Activated T-cell treated with anti-CD3 and anti-CD28 coated beads for 24 hours (primary cell): ENCODE measurements around the gene ZNF326.
"Not testable (repeated sequence)": the region's sequence is repeated elsewhere in the genome, so short reads cannot be mapped to it uniquely, and the experiment has no call there.

Source experiments
- DNase-seq: peaks from one replicate; pipeline ENCODE4 v3.0.0-alpha.2; 2020; ENCODE audit warnings: low read depth

Gene ZNF326

DNA sequence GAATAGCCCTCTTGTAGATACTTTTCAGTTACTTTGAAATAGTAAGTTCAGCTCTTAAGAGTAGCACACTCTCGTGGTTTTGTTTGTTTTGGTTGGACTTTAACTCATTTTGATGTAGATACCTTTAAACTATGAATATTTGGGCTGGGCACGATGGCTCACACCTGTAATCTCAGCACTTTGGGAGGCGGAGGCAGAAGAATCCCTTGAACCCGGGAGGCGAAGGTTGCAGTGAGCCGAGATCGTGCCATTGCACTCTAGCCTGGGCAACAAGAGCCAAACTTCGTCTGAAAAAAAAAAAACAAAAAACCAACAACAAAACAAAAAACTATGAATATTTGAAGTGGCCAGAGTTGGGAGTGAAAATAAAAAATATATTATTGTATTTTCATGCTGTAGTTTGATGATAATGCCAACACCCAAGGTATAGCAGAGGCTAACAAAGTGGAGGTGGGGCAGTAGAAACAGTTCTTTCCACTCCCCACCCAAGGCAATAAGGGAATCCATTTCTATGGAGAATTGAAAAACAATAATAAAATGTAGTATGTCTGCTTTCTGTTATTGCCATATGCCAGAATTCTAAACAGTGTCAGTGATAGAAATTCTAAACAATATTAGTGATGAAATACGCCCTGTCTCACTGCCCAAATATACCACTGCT, 1.7 kb downstream of the ZNF326 start:
- DNase-seq = no peak

GRCh38 chr1:89997152-89997551, 2.2 kb downstream of the ZNF326 start:
- not testable (repeated sequence) for DNase-seq

- DNase-seq = no peak
Observed at GRCh38 chr1:89998306-89998705, 3.4 kb downstream of the ZNF326 start.

- DNase-seq = no peak
Observed at GRCh38 chr1:89999208-89999607, 4.3 kb downstream of the ZNF326 start.

DNA sequence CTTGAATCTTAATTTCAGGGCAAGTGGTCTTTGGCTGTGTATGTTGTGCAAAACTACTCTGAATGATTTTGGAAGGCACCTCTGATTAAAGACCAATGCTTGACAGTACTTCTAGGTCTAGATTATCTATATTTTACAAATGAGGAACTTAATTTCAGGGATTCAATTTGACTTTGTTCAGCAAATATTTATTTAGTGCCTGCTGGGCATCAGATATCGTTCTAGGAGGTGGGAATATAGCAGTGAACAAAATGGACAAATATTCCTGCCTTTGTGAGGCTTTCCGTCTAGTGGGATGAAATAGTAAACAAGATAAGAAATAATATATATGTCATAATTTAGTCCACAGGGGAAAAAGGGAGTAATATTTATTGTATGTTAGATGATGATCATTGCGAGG, 4.7 kb downstream of the ZNF326 start:
- no peak for DNase-seq

GRCh38 chr1:90000934-90001676, 6.2 kb downstream of the ZNF326 start:
- DNase-seq = no peak

DNA sequence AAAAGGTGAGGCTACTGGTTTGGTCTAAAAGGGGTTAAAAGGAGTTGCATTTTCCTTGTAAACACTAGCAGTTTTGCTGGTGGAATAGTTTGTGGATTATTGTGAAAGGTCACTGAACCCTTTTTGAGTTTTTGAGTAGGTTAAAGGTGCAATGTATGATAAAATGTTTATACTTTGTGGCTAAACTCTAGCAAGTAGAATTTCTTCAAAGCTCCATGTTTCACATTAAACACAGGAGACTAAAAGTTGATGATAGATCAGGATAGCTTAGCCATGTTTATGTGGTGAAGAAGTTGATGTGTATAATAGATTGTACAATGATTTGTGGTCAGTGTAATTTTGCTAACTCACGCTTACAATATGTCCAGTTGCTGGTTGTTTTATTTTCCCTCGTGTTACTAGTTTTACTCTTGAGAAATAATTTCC, 13.1 kb downstream of the ZNF326 start:
- DNase-seq = no peak

DNA sequence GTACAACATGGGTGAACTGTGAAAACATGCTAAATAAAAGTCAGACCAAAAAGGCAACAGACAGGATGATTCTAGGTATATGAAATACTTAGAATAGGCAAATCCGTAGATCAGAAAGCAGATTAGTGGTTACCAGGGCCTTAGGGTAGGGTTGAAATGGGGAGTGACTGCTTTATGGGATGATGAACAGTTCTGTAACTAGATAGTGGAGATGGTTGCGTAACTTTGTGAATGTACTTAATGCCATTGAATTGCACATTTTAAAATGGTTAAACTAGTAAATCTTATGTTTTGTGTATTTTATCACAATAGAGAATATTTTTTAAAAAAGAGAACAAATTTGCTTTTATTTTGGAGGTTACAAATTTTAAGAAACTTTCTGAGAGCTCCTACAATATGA, 17.4 kb downstream of the ZNF326 start:
- DNase-seq = no peak

DNA sequence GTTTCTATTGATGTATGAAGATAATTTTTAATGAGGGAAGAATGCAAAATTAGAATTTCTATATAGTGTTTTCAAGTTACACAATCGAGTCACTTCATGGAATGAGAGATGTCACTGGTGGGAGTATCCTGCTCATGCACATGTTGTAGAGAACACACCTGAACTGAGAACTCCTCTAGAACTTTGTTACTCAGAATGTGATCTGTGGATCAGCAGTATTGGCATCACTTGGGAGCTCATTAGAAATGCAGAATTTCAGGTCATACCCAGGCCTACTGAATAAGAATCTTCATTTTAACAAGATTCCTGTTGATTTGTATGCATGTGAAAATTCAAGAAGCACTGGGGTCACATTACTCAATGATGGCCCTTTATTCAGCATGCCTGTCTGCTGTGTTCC, 28.8 kb downstream of the ZNF326 start:
- DNase-seq = no peak

DNA sequence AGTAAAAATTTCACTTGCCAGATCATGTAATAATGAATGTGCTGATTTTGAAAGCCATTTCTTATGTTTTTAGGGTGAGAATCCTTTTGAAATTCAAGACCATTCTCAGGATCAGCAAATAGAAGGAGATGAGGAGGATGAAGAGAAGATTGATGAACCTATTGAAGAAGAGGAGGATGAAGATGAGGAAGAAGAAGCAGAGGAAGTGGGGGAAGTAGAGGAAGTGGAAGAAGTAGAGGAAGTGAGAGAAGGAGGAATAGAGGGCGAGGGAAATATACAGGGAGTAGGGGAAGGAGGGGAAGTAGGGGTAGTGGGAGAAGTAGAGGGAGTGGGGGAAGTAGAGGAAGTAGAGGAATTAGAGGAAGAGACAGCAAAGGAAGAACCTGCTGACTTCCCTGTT, 32.4 kb downstream of the ZNF326 start:
- no peak for DNase-seq

GRCh38 chr1:90039652-90040051, 44.7 kb downstream of the ZNF326 start:
- no peak for DNase-seq

DNA sequence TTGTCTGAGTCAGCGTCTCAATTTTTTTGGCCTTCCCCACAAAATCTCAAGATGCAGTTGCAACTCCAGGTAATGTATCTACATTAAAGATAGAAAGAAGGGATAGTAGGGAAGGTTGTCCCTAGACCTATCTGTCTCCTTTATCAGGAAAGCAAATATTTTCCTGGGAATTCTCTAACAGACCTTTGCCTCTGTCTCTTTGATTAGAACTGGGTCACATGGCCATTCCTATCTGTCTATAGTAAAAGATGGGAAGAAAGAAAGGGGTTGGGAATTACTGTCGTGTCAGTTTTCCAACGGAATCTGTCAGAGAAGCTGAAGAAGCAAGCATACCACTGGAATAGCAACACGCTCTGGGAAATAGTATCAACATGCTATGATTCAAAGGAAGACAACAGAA, 48.7 kb downstream of the ZNF326 start:
- DNase-seq = no peak

- no peak for DNase-seq
Observed at GRCh38 chr1:90044346-90044745, 49.4 kb downstream of the ZNF326 start.

DNA sequence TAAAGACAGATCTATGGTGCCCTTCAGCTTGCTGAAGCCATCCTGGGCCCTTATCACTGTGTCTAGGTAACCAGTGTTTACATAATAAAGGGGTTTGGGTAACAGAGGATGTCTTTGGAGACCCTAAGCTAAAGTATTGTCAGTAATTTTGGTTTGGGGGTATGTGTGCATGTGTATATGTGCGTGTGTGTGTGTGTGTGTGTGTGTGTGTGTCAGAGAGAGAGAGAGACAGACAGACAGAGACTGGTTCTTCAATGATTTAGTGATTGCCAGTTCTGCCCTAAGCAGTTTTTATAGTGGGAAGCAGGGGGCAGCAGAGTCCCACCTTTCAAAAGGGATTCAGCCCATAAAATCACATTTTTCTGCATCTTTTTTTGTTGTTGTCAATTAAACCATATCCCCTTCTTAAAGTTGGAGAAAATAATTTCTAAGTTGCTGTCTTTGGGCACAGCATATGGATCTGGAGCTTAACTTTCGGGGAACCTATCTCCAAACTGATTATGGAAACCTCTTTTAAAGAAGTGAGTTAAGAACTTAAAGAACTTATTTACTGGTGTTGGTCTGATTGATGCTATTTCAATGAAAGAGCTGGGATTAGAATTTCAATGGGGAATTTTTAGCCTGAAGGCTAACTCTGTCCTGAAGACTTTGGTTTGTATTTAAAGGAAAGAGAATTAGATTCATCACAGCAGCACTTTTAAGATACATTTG, 51.1 kb downstream of the ZNF326 start:
- DNase-seq = peak; percentile 5

DNA sequence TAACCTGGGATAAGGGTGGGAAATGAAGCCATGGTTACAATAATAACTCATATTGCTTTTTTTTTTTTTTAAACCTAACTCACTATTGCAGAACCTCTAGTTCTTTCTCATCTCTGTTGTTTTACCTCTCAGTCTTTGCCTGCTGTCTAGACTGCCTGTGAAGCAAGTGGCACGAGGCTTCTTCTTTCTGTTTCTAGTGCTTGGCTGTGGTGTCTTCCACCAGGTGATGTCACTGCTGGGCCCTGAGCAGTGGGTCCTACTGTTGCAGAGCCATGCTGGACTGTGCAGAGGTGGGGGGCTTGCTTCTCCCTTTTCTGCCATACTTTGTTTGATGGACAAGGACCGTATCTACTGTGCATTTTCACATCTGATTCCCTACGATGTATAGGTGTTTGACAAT, 51.7 kb downstream of the ZNF326 start:
- DNase-seq = no peak

DNA sequence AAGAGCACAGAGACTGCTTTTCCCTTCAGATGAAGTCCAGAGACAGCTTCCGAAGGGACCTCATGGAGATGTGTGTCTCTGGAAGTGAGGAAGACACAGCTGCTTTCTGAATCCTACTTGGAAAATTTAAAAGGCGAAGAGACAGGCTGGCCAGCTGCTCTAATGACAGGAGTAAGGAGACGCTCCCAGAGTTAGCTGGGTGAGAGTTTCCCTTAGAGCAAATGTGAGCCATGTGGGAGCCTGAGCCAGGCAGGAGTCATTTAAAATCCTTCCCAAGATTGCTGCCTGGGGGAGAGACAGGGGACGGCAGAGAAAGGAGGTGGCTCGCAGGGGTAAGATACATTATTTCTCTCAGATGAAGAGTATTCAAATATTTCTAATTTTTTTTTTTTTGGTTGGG, 53.1 kb downstream of the ZNF326 start:
- DNase-seq = no peak

GRCh38 chr1:90062700-90063643, 68.1 kb downstream of the ZNF326 start:
- DNase-seq = not testable (repeated sequence)

DNA sequence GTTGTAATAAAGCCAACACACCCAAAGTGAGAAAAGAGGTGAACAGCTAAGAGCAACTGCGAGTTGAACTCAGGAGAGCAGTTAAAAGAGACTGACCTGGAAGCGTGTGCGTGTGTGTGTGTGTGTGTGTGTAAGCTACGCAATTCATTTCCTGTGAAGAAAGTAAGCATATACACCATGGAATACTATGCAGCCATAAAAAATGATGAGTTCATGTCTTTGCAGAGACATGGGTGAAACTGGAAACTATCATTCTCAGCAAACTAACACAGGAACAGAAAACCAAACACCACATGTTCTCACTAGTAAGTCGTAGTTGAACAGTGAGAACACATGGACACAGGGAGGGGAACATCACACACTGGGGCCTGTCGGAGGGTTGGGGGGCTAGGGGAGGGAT, 69.2 kb downstream of the ZNF326 start:
- DNase-seq = not testable (repeated sequence)

- DNase-seq = no peak
Observed at GRCh38 chr1:90067194-90067931, 72.5 kb downstream of the ZNF326 start.

DNA sequence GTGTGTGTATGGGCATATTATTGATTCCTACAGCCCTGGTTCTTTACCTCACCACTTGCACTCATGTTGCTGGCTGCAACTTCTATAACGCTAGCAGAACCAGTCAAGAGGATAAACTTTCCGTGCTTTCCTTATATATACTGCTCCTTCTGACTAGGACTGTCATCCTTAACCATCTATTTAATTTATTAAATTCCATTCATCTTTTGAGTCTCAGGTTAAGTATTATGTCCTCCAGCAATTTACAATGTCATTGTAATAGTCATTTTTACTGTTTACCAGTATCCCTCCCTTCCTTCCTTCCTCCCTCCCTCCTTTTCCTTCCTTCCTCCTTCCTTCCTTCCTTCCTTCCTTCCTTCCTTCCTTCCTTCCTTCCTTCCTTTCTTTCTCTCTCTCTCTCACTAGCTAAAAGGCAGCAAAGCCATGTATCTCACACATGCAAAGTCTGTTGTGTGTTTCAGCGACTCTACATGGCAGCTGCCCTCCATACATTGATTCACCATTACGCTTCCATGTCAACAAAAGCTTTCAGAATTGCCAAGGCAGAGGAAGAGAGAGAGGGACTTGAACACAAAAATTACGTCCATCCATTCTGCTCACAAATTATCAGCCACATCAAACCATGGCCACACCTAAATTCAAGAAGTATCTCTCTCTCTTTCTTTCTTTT, 73.8 kb downstream of the ZNF326 start:
- DNase-seq = no peak

- no peak for DNase-seq
Observed at GRCh38 chr1:90074137-90074536, 79.2 kb downstream of the ZNF326 start.
